Frontal cortex (tissue), 4 donors: ENCODE results near the gene UBASH3B. TPM values are rescaled to one million over a fixed set of nuclear protein-coding genes. Genes with fewer than 3 reads are reported as not detected.

Experiments used
- DNase-seq, 2 donors: peaks; one replicate each; pipeline ENCODE4 v3.0.0; 2012; ENCODE audit warnings: low spot score in 2 of 2
- FAIRE-seq: peaks from 2 replicates; lab custom pipeline; 2012; peaks lifted over from hg19 to GRCh38; lab: Jason Lieb, UNC
- total RNA-seq: library from RNA; depleted of rRNA; stranded (reverse); fragments of >200 nt; gene quantifications from one replicate; pipeline ENCODE4 v1.2.3, GENCODE V29; 2014
- donor health status: control.
- donor health status: control.
- donor health status: control.

Gene UBASH3B
- total RNA-seq, 1 donor from 2014 or later = 24.1 TPM

DNA sequence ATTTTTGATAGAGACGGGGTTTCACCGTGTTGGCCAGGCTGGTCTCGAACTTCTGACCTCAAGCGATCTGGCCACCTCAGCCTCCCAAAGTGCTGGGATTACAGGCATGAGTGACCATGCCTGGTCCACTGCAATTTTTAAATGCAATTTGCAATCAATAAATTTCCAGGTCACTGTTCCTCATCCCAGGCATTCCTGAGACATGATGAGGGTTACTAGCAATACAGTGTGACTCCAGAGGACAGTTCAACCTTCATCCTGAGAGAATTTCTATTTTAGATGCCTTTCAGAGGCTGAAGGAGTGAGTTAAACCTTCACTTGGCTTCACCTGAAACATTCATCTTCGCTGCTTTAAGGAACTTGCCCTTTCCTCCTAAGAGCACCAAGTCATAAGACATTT lies 9.7 kb upstream of the UBASH3B start:
- FAIRE-seq (no peak), DNase-seq (no peak)

DNA sequence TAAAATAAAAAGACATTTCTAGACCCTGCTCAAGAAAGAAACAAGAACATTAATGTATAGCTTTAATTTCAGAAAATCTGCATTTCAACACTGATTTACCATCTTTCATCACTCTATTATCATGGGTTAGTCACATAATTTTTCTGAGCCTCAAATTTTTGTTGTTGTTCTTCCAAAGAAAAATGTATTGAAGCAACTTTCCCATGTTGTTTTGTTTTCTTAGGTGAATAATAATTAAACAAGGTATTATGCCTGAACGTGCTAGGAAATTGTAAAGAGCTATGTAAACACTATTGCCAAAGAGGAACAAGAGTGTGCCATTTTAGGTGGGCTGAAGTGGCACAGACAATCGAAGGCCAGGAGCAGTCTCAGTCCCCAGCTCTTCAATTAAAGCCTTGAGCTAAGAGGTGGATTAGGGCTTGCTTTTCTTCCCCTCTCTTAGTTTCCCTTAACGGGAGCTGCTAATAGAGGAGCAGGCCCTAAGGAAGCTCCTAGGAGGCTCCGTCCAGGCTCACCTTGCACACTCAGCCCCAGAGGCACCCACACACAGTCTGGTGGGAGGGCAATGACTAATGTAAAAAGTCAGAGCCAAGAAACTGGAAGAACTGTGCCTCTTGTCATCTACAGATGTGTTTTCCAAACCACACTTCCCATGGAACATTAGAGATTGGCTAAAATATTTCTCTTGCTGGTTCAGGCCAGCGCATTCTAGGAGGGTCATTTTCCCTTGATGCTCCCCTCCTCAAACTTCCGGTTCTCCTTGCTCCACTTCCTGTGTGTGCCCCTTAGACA lies 8.8 kb upstream of the UBASH3B start:
- no peak for FAIRE-seq
- no peak for DNase-seq

DNA sequence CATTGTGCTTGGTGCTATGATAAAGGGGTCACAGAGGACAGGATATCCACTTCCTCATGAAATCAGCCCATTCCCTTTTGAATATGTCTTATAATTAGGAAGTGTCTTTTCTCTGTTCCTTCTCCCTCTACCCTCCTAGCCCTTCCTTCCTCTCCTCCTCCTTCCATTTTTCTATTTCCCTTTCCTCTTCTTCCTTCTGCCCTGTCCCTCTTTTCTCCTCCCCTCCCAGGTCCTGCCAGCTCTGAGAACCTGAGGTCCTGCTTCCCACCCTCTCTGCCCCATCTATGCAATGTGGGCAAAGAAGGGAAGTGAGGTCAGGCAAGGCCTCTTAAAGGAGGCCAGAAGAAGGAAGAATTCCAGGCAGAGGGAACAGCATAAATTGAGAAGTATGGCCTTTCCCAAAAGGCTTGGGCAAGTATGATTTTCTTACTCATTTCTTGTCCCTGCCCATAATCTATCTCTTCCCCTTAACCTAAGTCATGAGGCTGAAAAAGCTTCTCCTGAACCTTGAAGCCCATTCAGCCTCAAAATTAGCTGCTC lies 7.7 kb upstream of the UBASH3B start:
- DNase-seq = no peak
- FAIRE-seq = no peak

DNA sequence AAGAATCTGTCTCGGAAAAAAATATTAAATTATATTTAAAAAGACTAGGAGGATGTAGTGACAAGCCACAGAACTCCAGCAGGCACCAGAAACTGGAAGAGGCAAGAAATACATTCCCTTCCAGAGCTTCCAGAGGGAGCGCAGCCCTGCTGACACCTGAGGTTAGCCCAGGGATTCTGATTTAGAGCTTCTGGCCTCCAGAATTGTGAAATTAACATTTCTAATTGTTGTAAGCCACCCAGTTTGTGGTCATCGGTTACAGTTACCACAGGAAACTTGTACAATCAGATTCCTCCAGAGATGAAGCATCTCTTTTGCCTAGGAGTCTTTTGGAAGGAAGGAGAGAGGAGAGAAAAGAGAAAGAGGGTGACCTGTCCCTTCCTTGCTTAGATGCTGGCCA lies 6.4 kb upstream of the UBASH3B start:
- FAIRE-seq (no peak), DNase-seq (no peak)

DNA sequence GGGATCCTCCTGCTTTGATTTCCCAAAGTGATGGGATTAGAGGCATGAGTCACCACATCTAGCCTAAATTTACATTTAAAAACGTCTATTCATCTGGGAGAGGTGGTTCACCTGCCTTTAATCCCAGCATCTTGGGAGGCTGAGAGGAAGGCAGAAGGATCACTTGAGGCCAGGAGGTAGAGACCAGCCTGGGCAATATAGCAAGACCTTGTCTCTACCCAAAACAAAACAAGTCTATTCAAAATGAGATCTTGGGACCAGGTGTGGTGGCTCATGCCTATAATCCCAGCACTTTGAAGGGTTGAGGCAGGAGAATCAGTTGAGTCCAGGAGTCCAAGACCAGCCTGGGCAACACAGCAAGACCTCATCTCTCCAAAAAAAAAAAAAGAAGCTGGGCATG lies 4.9 kb upstream of the UBASH3B start:
- FAIRE-seq = no peak
- no peak for DNase-seq

DNA sequence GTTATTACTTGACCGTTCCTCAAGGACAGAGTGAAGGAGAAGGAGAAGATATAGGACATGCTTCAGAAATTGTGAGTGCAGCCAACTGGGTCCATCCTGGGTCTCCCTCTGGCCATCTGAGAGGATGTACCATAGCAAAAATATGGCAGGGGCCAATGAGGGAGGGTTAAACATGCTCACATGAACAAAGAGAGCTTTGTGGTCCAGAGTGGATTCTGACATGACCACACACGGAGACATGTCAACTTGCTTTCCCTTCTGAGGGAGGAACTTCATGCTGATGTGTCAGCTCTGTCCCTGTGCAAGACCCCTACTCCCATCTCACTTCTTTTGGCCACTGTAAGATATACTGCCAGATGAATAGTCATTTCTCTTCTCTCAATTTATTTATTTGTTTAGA lies 3.0 kb upstream of the UBASH3B start:
- DNase-seq = no peak
- FAIRE-seq = no peak

DNA sequence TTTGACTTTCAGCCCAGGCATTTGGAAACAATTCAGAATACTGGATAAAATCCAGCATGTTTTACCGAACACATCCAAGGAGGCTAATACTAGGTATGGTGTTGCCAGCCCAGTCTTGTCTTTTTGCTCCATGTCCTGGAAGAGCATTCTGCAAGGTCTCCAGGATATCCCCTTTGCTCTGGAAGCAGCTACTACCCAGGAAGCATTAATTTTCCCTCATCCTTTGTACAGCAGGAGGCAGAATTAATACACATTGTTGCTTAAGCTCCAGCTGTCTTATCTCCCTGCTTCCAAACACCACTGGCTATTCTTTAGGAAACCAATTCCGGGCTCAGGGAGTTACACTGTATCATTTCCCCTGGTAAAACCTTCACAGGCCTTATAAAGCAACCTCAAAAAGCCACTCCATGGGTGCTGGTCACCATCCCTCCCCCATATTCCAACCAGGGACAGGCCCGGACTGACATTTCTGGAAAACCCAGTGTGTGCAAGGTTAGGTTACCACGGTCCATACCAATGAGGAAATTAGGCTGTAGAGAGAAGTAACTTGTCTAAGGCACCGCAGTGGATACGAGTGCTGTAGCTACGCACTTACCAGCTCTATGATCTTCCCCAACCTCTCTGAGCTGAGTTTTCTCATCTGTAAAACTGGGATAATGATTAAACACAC lies 1.5 kb upstream of the UBASH3B start:
- FAIRE-seq (no peak), DNase-seq (no peak)

DNA sequence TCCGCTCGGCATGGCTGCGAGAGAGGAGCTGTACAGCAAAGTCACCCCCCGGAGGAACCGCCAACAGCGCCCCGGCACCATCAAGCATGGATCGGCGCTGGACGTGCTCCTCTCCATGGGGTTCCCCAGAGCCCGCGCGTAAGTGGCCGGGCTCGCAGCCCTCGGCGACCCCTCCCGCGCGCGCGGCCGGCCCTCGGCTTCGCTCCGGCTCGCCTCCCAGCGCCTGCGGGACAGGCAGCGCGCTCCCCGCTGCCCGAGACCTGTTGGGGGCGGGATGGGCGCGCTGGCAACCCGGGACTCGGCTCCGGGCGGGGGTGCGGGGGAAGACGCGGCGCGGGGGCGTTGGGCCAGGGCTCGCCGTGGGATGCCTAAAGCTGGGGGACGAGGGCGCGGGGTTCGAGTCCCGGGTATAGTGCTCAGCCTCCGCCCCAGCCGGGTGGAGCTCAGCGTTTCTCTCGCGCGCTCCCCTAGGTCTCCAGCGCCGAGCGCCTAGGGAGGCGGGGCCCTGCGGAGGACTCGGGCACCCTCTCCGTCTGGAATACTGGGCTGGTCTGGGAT lies 630 bp downstream of the UBASH3B start:
- FAIRE-seq = no peak
- peak in 1 of 2 donors; percentile 54 for DNase-seq

DNA sequence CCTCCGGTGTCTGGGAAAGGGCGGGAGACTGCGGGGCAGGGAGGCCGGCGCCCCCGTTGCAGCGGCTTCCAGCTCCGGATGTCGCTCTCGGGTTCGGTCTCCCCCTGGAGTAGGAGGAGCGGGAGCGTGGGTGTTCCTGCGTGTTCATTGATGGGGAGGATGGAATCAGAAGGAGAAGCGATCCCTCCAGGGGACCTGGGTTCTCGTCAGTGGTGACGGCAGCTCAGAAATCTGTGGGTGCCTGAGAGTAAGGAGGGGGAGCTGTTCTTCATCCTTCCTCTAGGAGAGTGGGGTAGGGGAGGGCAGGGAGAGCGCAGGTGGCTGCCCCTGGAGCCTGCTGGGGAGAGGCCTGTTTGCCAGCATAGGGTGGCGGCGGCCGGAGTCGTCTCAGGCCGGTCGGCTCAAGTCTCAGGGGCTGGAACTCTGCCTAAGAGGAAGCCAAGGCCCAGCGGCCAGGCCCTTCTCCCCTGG lies 1.1 kb downstream of the UBASH3B start:
- DNase-seq (peak in 1 of 2 donors; percentile 52), FAIRE-seq (no peak)

DNA sequence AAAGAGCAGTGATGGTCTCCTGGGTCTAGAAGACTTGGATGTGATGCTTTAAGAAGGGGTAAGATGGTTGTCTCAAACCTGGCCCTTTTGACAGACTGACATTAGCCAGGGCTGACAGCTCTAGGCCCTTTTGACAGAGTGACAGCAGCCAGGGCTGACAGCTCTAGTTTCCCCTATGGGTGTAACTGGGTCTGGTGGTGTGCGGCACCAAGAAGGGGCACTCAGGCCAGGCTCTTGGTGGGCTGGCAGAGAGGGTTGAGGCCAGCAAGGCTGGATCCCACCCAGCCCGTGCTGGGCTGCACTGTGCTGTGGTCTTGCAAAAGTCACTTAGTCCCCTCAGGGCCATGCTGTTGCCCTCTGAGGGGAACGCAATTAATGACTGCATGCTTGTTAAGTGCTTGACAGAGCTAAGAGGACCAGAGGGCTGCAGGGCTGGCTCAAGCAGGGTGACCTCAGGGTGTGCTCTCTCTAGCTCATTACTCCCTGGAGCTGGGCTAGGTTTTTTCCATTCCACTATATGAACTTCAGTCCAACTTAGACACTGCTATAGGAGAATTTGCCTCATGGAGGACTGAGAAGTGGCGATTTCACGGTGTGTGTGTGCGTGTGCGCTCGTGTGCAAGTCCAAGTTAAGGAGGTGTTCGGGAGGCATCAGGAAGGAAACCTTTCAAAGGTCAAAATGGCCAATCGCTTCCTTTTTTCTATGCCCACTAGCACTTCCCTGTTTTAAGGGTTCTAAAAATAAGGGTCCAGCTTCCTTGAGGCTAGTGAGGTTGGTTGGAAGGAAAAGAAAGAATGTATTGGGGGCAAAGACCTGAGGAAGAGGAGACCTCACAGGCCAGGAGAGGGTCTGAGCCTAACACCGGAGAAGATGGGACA lies 4.4 kb downstream of the UBASH3B start:
- FAIRE-seq = no peak
- no peak for DNase-seq

DNA sequence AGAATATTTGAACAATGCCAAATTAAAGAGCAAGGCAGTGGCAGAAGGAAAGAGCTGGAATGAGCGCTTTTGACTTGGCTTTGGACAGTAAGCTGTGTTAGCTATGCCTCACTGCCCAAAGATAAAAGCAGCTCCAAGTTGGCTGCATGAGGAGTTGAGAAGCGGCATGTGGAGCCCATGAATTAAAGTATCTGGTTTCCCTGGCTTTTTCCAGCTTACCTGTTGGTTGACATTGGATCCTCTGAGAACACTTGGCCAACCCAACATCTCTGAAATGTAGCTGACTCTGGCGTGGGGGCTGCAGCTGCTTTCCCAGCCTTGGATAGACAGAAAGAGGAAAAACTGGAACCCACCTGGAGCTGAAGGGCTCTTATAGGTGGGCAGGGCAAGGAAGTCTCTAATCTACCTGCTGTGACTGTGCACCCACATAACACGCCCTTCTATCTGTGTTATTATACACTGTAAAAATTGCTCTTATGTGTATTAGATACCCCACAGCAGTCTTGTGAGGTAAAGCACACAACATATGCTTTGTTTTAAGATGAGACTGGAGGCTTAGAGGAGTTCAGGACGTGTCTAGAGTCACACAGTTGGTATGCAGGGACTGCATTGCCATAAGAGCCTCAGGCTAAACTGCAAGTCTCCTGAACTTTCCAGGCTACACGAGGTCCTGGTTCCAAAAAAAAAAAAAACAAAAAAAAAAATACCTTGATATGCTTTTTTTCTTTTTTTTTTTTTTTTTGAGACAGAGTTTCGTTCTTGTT lies 5.8 kb downstream of the UBASH3B start:
- DNase-seq (no peak), FAIRE-seq (no peak)

DNA sequence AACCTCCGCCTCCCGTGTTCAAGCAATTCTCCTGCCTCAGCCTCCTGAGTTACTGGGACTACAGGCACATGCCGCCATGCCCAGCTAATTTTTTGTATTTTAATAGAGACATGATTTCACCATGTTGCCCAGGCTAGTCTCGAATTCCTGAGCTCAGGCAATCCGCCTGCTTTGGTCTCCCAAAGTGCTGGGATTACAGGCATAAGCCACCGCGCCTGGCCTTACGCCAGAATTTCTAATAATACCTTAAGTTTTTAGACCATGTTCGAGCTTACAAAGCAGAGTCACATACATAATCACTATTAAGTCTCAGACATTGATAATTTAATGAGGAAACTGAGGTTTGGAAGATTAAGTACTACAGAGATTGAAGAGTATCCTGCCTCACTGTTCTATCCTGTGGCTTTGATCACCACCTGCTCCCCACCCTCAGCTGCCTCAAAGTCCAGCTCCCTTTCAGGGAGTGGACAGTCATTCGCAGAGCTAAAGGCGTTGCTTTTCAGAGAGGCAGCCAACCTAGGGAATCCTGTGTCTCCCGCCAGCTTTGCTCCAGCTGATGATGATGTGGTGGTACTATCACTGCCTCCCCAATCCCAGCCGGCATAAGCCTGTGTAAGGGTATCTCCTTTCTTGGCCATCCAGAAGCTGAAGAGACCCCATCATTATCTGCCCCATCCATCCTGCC lies 7.7 kb downstream of the UBASH3B start:
- FAIRE-seq (no peak), DNase-seq (no peak)

DNA sequence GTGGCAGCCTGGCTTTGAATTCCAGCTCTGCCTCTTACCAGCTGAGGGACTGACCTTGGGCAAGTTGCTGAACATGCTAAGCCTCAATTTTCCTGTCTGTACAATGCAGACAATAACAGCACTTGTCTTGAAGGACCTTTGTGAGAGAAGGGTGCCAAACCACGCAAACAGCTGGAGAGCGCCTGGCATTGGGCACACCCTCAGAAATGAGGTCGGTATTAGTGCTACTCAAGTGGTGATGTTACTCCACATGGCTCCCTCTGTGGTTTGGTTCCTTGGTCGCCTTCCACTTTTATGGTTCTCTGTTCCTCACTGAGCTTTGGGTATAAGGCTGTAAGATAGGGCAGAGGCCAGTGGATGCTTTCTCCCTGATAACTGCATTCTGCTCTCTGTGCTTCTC lies 8.2 kb downstream of the UBASH3B start:
- FAIRE-seq (no peak), DNase-seq (no peak)

DNA sequence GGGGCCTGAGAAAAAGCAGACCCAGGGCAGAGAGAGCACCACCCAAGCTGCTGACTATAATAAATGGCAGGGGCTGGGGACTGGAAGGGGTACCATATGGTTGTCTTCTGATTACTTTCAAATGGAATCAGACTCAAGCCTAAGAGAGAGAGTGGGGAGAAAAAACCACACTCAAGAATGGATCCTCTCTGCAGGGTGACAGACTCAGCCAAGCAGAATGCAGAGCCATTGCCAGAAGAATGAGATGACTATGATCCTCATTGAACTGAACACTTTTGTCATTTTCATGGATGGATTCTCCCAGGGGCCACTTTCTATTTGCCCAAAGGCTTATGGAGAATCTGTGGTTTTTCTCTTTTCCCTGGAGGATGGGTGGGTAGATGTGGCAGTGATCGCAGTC lies 8.7 kb downstream of the UBASH3B start:
- no peak for FAIRE-seq
- DNase-seq = no peak

DNA sequence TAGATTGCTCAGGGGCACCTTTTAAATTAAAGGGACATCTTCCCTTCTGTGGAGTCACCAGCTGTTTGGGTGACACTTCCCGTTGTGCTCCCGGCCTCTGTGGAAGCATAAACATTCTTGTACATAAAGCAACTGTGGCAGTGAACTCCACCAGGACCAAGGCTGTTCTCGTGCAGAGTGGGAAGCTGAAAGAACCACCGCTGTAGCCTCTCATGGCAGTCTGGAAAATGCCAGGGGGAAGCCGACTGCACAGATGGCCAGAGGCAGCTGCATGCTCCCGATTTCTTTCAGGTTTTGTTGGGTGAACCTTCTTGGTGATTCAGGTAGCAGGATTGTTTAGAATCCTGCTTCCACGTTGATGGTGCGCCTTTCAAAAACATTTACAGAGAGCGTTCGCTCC lies 10.3 kb downstream of the UBASH3B start:
- FAIRE-seq (no peak), DNase-seq (no peak)

DNA sequence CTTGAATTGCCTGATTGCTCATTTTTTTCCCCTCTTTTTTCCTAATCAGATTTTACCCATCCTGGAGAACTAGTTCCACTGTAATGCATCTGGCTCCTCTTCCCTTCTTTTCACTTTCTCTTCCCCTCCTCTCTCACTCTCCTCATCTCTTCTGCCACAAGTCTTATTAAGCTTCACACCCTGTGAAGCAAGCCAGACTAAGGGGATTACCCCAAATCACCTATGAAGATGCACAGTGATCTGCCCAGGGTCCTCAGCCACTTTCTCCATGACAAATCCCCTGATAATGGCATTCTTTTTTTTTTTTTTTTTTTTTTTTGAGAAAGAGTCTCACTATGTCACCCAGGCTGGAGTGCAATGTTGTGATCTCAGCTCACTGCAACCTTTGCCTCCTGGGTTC lies 11.2 kb downstream of the UBASH3B start:
- FAIRE-seq (no peak), DNase-seq (no peak)

DNA sequence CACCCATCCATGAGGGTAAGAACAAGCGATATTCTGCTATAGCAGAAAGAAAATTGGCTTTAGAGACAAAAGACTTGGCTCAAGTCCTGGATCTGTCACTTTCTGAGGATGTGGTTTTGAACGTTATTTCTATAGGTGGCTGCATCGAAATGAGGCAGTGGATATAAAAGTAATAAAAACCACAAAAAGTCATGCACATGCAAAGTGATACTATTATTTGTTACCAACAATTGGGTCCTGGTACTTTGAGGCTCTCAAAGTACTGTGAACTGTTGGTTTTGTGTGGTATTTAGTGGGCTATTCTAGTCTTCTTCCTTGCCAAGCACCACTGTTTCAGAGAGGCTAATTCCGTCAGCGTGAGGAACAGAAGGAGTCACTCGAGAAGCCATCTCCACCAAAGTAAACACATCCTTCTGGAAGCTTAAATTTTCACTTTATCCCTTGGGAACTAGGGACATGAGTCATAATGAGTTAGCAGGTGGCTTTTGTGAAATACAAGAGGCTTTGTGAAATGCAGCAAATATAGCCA lies 13.1 kb downstream of the UBASH3B start:
- DNase-seq = peak in 1 of 2 donors; percentile 37

DNA sequence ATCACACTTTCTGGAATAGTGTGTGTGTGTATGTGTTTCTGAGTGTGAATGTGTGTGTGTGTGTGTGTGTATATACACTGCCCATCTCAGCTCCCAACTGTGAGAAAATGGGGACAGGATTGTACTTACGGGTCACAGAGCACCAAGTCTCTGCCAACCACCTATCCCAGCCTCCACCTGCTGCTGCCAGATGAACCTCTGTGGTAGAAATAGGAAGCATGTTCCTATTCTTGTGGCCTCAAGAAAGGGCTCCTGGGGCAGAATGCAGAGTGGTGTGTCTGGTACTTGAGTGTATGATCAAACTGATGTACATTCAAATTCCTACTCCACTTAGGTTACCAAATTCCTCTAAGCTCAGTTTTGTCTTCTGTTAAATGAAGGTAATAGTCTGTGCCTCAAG lies 14.6 kb downstream of the UBASH3B start:
- no peak for DNase-seq
- FAIRE-seq = no peak

More for the DNA sequence above, 13.1 kb downstream of the UBASH3B start:
- no peak for FAIRE-seq
